Activated CD4-positive, alpha-beta T cell treated with anti-CD3 and anti-CD28 coated beads, Interleukin-2, amount 10 ng/mL, durations not matched to agents 24 days and 14 days (primary cell): ENCODE measurements around the gene B4GALNT2. TPM values are rescaled to one million over a fixed set of nuclear protein-coding genes. Genes with fewer than 3 reads are reported as not detected.
"Not testable (repeated sequence)": the region's sequence is repeated elsewhere in the genome, so short reads cannot be mapped to it uniquely, and the experiment has no call there.

Experiments
- DNase-seq: peaks from one replicate; pipeline ENCODE4 v3.0.0; 2022
- H3K27ac Mint-ChIP-seq: one replicate; pipeline ENCODE4 v1.8.0; 2022; ENCODE audit warnings: mild to moderate bottlenecking, mixed read lengths
- H3K27me3 Mint-ChIP-seq: one replicate; pipeline ENCODE4 v1.8.0; 2022; ENCODE audit warnings: mixed read lengths
- H3K36me3 Mint-ChIP-seq: one replicate; pipeline ENCODE4 v1.8.0; 2022; ENCODE audit warnings: low read depth, mild to moderate bottlenecking, mixed read lengths
- H3K4me1 Mint-ChIP-seq: one replicate; pipeline ENCODE4 v1.8.0; 2021; ENCODE audit warnings: mixed read lengths
- H3K4me3 Mint-ChIP-seq: one replicate; pipeline ENCODE4 v1.8.0; 2022; ENCODE audit warnings: mild to moderate bottlenecking, moderate library complexity, mixed read lengths
- H3K9me3 Mint-ChIP-seq: one replicate; pipeline ENCODE4 v1.8.0; 2021; ENCODE audit warnings: mixed read lengths
- intact Hi-C: fragments of 100-400 bp; cut with micrococcal nuclease; formaldehyde crosslinking; loops from one replicate; pipeline ENCODE4 v1.15.1; 2023
- total RNA-seq: library from RNA; stranded (reverse); gene quantifications from 2 replicates; pipeline ENCODE4 v1.2.3, GENCODE V29; 2022

B4GALNT2 gene
- total RNA-seq, 1 donor from 2014 or later = 0.02 TPM

GRCh38 chr17:49180303-49180702 is 47.7 kb downstream of the B4GALNT2 start:
- Mint-ChIP-seq H3K27ac (no peak overlapping the region), H3K27me3 (peaks cover 1% of the 10 kb centered on the region), H3K9me3 (peaks cover 9% of the 10 kb centered on the region), H3K4me1 (peaks cover 3% of the 10 kb centered on the region), H3K36me3 (peaks cover under 1% of the 10 kb centered on the region), H3K4me3 (no peak overlapping the region)
- intact Hi-C loops = loop anchor here (1.0 kb wide), 2 partner anchors 47 to 110 kb away; no protein-coding TSS in a partner anchor
- peak; percentile 88 for DNase-seq

DNA sequence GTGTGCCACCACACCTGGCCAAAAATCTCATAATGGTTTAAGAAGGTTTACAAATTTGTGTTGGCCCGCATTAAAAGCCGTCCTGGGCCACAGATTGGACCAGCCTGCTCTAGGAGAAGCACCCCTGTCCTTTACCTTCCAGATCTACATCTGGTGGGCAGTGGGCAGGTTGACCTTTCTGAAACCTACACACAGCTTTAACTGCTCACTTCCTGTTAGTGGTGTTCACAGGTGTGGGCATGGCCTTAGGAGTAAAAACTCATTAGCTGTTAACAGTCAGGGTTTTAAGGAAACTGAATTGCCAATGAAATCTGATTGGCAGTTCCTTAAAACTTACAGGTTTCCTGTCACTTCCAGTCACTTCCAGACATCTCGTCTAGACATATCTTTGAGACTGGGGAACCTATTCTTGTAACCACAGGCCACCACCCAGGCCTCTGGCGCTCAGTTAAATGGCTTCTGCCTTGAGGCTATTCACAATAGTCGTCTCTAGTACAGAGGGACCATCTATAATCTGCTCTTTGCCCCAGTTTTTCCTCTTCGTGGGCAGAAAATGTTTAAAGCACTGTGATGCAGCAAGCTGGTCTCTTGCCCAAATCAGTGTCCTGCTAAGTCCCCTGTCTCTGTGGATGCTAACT is 48.5 kb downstream of the B4GALNT2 start:
- DNase-seq = no peak
- H3K4me1 Mint-ChIP-seq = peaks cover 3% of the 10 kb centered on the region
- intact Hi-C loops = loop anchor here (1.0 kb wide), 2 partner anchors 46 to 109 kb away; no protein-coding TSS in a partner anchor
- H3K4me3 Mint-ChIP-seq = no peak overlapping the region
- no peak overlapping the region for H3K27ac Mint-ChIP-seq
- peaks cover 1% of the 10 kb centered on the region for H3K27me3 Mint-ChIP-seq
- H3K36me3 Mint-ChIP-seq = peaks cover 2% of the 10 kb centered on the region
- peaks cover 9% of the 10 kb centered on the region for H3K9me3 Mint-ChIP-seq

GRCh38 chr17:49183341-49183740 is 50.8 kb downstream of the B4GALNT2 start:
- Mint-ChIP-seq H3K4me1 (peaks cover 3% of the 10 kb centered on the region), H3K36me3 (peaks cover 2% of the 10 kb centered on the region), H3K27ac (no peak overlapping the region), H3K27me3 (peaks cover 1% of the 10 kb centered on the region), H3K9me3 (peaks cover 12% of the 10 kb centered on the region), H3K4me3 (no peak overlapping the region)
- intact Hi-C loops = no loop called here
- DNase-seq = no peak

GRCh38 chr17:49183801-49184200 is 51.2 kb downstream of the B4GALNT2 start:
- DNase-seq = no peak
- H3K27ac Mint-ChIP-seq = no peak overlapping the region
- H3K4me3 Mint-ChIP-seq = no peak overlapping the region
- intact Hi-C loops = no loop called here
- H3K36me3 Mint-ChIP-seq = peaks cover 2% of the 10 kb centered on the region
- peaks cover 1% of the 10 kb centered on the region for H3K27me3 Mint-ChIP-seq
- peaks cover 12% of the 10 kb centered on the region for H3K9me3 Mint-ChIP-seq
- H3K4me1 Mint-ChIP-seq = peaks cover 3% of the 10 kb centered on the region

DNA sequence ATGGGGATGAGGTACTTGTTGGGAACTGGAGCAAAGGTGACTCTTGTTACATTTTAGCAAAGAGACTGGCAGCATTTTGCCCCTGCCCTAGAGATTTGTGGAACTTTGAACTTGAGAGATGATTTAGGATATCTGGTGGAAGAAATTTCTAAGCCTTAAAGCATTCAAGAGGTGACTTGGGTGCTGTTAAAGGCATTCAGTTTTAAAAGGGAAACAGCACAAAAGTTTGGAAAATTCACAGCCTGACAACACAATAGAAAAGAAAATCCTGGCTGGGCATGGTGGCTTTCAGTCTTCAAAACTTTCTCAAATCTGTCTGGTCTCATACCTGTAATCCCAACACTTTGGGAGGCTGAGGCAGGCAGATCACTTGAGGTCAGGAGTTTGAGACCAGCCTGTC is 52.0 kb downstream of the B4GALNT2 start:
- H3K4me1 Mint-ChIP-seq, H3K27me3 Mint-ChIP-seq, DNase-seq, H3K27ac Mint-ChIP-seq, H3K36me3 Mint-ChIP-seq, H3K4me3 Mint-ChIP-seq, intact Hi-C loops: not testable (repeated sequence)
- peaks cover 12% of the 10 kb centered on the region for H3K9me3 Mint-ChIP-seq

DNA sequence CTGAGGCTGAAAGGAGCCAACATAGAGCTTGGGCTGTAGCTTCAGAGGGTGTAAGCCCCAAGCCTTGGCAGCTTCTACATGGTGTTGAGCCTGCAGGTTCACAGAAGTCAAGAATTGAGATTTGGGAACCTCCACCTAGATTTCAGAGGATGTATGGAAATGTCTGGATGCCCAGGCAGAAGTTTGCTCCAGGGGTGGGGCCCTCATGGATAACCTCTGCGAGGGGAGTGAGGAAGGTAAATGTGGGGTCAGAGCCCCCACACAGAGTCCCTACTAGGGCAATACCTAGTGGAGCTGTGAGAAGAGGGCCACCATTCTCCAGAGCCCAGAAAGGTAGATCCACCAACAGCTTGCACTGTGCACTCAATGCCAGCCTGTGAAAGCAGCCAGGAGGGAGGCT is 52.8 kb downstream of the B4GALNT2 start:
- H3K9me3 Mint-ChIP-seq = peaks cover 12% of the 10 kb centered on the region

GRCh38 chr17:49187301-49187700 is 54.7 kb downstream of the B4GALNT2 start:
- no peak for DNase-seq
- Mint-ChIP-seq H3K4me1 (peaks cover 17% of the 10 kb centered on the region), H3K36me3 (peaks cover 2% of the 10 kb centered on the region), H3K27me3 (no peaks in the 10 kb centered on the region), H3K27ac (no peak overlapping the region), H3K9me3 (peaks cover 12% of the 10 kb centered on the region), H3K4me3 (no peak overlapping the region)
- intact Hi-C loops = no loop called here

More for the DNA sequence above, 52.8 kb downstream of the B4GALNT2 start:
- H3K4me3 Mint-ChIP-seq, H3K27me3 Mint-ChIP-seq, H3K4me1 Mint-ChIP-seq, intact Hi-C loops, H3K36me3 Mint-ChIP-seq, H3K27ac Mint-ChIP-seq, DNase-seq: not testable (repeated sequence)

GRCh38 chr17:49190932-49191331 is 58.4 kb downstream of the B4GALNT2 start:
- Mint-ChIP-seq H3K4me3 (peak overlapping the region; percentile 43), H3K27ac (peak overlapping the region; percentile 51), H3K9me3 (peaks cover 5% of the 10 kb centered on the region), H3K27me3 (no peaks in the 10 kb centered on the region), H3K4me1 (peaks cover 46% of the 10 kb centered on the region), H3K36me3 (peaks cover 4% of the 10 kb centered on the region)
- no peak for DNase-seq
- intact Hi-C loops = loop anchor here (5.0 kb wide), 1 partner anchor 151 kb away; no protein-coding TSS in a partner anchor

DNA sequence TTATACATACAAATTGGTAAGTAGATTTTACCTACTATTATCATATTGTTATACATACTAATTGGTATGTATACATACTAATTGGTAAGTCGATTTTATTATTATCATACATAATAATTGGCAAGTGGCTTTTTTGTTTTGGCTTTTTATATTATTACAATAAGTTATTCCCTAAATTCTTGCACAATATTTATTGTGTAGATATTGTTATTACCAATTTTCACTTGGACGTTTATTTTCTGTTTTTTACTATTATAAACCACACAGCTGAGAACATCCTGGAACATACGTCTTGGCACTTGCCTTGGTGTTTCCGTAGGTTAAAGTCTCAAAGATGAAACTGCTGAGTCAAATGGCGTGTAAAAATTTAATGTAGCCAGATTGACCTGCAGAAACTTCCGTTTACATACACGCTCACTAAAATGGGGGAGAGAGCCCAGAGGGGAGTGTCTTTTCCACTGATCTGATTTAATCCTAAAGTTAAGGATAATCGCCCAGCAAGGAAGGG is 58.9 kb downstream of the B4GALNT2 start:
- Mint-ChIP-seq H3K36me3 (peaks cover 4% of the 10 kb centered on the region), H3K4me1 (peaks cover 48% of the 10 kb centered on the region), H3K9me3 (no peaks in the 10 kb centered on the region), H3K27me3 (no peaks in the 10 kb centered on the region), H3K4me3 (peak overlapping the region; percentile 95), H3K27ac (peak overlapping the region; percentile 99)
- no peak for DNase-seq
- intact Hi-C loops = loop anchor here (5.0 kb wide), 1 partner anchor 151 kb away; no protein-coding TSS in a partner anchor

GRCh38 chr17:49191917-49192741 is 59.6 kb downstream of the B4GALNT2 start:
- peak overlapping the region; percentile 99 for H3K27ac Mint-ChIP-seq
- peaks cover 48% of the 10 kb centered on the region for H3K4me1 Mint-ChIP-seq
- DNase-seq = peak; percentile 98

GRCh38 chr17:49193513-49194296 is 61.1 kb downstream of the B4GALNT2 start:
- Mint-ChIP-seq H3K27me3 (no peaks in the 10 kb centered on the region), H3K9me3 (no peaks in the 10 kb centered on the region), H3K4me1 (peaks cover 48% of the 10 kb centered on the region), H3K27ac (peak overlapping the region; percentile 99), H3K4me3 (peak overlapping the region; percentile 95), H3K36me3 (peaks cover 4% of the 10 kb centered on the region)
- peak; percentile 76 for DNase-seq
- intact Hi-C loops = loop anchor here (2.0 to 5.0 kb wide), 4 partner anchors 149 to 595 kb away; partner anchors contain the start of genes KAT7, SPOP and UBE2Z

More at GRCh38 chr17:49191917-49192741, 59.6 kb downstream of the B4GALNT2 start:
- intact Hi-C loops = loop anchor here (1.0 to 5.0 kb wide), 8 partner anchors 18 to 597 kb away; partner anchors contain the start of genes ABI3, ATP5MC1, GNGT2 and KAT7
- no peaks in the 10 kb centered on the region for H3K9me3 Mint-ChIP-seq
- peak overlapping the region; percentile 95 for H3K4me3 Mint-ChIP-seq
- H3K27me3 Mint-ChIP-seq = no peaks in the 10 kb centered on the region
- H3K36me3 Mint-ChIP-seq = peaks cover 4% of the 10 kb centered on the region

DNA sequence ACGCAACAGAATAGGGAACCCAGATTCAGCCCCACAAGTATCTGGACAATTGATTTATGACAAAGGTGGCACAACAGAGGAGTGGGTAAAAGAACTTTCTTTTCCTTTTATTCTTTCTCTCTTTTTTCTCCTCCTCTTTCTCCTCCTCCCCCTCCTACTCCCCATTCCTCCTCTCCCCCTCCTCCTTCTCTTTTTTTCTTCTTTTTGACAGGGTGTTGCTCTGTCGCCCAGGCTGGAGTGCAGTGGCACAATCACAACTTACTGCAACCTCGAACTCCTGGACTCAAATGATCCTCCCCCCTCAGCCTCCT is 61.7 kb downstream of the B4GALNT2 start:
- Mint-ChIP-seq H3K36me3 (peaks cover 4% of the 10 kb centered on the region), H3K27ac (peak overlapping the region; percentile 51), H3K4me3 (peak overlapping the region; percentile 95), H3K9me3 (no peaks in the 10 kb centered on the region), H3K27me3 (no peaks in the 10 kb centered on the region), H3K4me1 (peaks cover 48% of the 10 kb centered on the region)
- DNase-seq = no peak
- intact Hi-C loops = loop anchor here (5.0 kb wide), 1 partner anchor 148 kb away; no protein-coding TSS in a partner anchor

- Mint-ChIP-seq H3K27ac (peak overlapping the region; percentile 29), H3K4me1 (peaks cover 42% of the 10 kb centered on the region), H3K27me3 (no peaks in the 10 kb centered on the region), H3K4me3 (no peak overlapping the region), H3K36me3 (peaks cover 4% of the 10 kb centered on the region), H3K9me3 (no peaks in the 10 kb centered on the region)
- intact Hi-C loops = no loop called here
- no peak for DNase-seq
Observed at GRCh38 chr17:49195751-49196150, 63.2 kb downstream of the B4GALNT2 start.
